ENCODE results near the gene RAB9B. TPM values are rescaled to one million over a fixed set of nuclear protein-coding genes. Genes with fewer than 3 reads are reported as not detected.

The RAB9B gene
- total RNA-seq, 1 donor from 2014 or later: 1.9 TPM

GRCh38 chrX:103806862-103807474 lies 25.1 kb downstream of the RAB9B start:
- Mint-ChIP-seq H3K4me3 (no peak overlapping the region), H3K4me1 (peaks cover 5% of the 10 kb centered on the region), H3K36me3 (no peaks in the 10 kb centered on the region), H3K27me3 (ENCODE audit: low read depth) (no peaks in the 10 kb centered on the region), H3K9me3 (peaks cover 7% of the 10 kb centered on the region), H3K27ac (peak overlapping the region; percentile 18)
- no peak for DNase-seq (ENCODE audit: low spot score in 2 of 2, unreplicated experiment in 2 of 2)
- TF ChIP-seq CTCF (IDR thresholded peaks at IDR 0.05; ENCODE audit: unreplicated experiment): no peak

GRCh38 chrX:103805860-103806259 lies 26.2 kb downstream of the RAB9B start:
- Mint-ChIP-seq H3K27ac (no peak overlapping the region), H3K4me3 (no peak overlapping the region), H3K9me3 (peaks cover 7% of the 10 kb centered on the region), H3K27me3 (ENCODE audit: low read depth) (peaks cover 3% of the 10 kb centered on the region), H3K36me3 (no peaks in the 10 kb centered on the region), H3K4me1 (peaks cover 5% of the 10 kb centered on the region)
- DNase-seq (ENCODE audit: low spot score in 2 of 2, unreplicated experiment in 2 of 2): no peak
- no peak for TF ChIP-seq CTCF (IDR thresholded peaks at IDR 0.05; ENCODE audit: unreplicated experiment)

GRCh38 chrX:103800318-103800717 lies 31.7 kb downstream of the RAB9B start:
- no peak overlapping the region for H3K4me3 Mint-ChIP-seq
- H3K27ac Mint-ChIP-seq: no peak overlapping the region
- DNase-seq (ENCODE audit: low spot score in 2 of 2, unreplicated experiment in 2 of 2): no peak
- TF ChIP-seq CTCF (IDR thresholded peaks at IDR 0.05; ENCODE audit: unreplicated experiment): no peak
- no peaks in the 10 kb centered on the region for H3K4me1 Mint-ChIP-seq
- no peaks in the 10 kb centered on the region for H3K36me3 Mint-ChIP-seq
- no peaks in the 10 kb centered on the region for H3K9me3 Mint-ChIP-seq
- peaks cover 3% of the 10 kb centered on the region for H3K27me3 Mint-ChIP-seq (ENCODE audit: low read depth)

GRCh38 chrX:103797691-103798090 lies 34.4 kb downstream of the RAB9B start:
- no peaks in the 10 kb centered on the region for H3K4me1 Mint-ChIP-seq
- no peaks in the 10 kb centered on the region for H3K36me3 Mint-ChIP-seq
- no peak overlapping the region for H3K4me3 Mint-ChIP-seq
- H3K9me3 Mint-ChIP-seq: no peaks in the 10 kb centered on the region
- no peak for DNase-seq (ENCODE audit: low spot score in 2 of 2, unreplicated experiment in 2 of 2)
- H3K27ac Mint-ChIP-seq: no peak overlapping the region
- no peak for TF ChIP-seq CTCF (IDR thresholded peaks at IDR 0.05; ENCODE audit: unreplicated experiment)
- peaks cover 3% of the 10 kb centered on the region for H3K27me3 Mint-ChIP-seq (ENCODE audit: low read depth)

GRCh38 chrX:103794119-103794518 lies 37.9 kb downstream of the RAB9B start:
- H3K9me3 Mint-ChIP-seq: peaks cover 5% of the 10 kb centered on the region
- H3K36me3 Mint-ChIP-seq: no peaks in the 10 kb centered on the region
- no peaks in the 10 kb centered on the region for H3K27me3 Mint-ChIP-seq (ENCODE audit: low read depth)
- H3K4me1 Mint-ChIP-seq: no peaks in the 10 kb centered on the region
- no peak overlapping the region for H3K27ac Mint-ChIP-seq
- TF ChIP-seq CTCF (IDR thresholded peaks at IDR 0.05; ENCODE audit: unreplicated experiment): no peak
- no peak for DNase-seq (ENCODE audit: low spot score in 2 of 2, unreplicated experiment in 2 of 2)
- H3K4me3 Mint-ChIP-seq: no peak overlapping the region

GRCh38 chrX:103793545-103793940 lies 38.5 kb downstream of the RAB9B start:
- no peak for TF ChIP-seq CTCF (IDR thresholded peaks at IDR 0.05; ENCODE audit: unreplicated experiment)
- no peak for DNase-seq (ENCODE audit: low spot score in 2 of 2, unreplicated experiment in 2 of 2)
- no peaks in the 10 kb centered on the region for H3K36me3 Mint-ChIP-seq
- no peak overlapping the region for H3K27ac Mint-ChIP-seq
- no peak overlapping the region for H3K4me3 Mint-ChIP-seq
- no peaks in the 10 kb centered on the region for H3K4me1 Mint-ChIP-seq
- peaks cover 5% of the 10 kb centered on the region for H3K9me3 Mint-ChIP-seq
- H3K27me3 Mint-ChIP-seq (ENCODE audit: low read depth): no peaks in the 10 kb centered on the region
